ENCODE measurements around the gene CPTP. TPM values are rescaled to one million over a fixed set of nuclear protein-coding genes. Genes with fewer than 3 reads are reported as not detected.

CPTP gene
- total and polyA plus RNA-seq, 2 of the 13 experiments (the other 11 are each of a cell fraction or from before 2014, with no cell fraction given) = 5.5 to 9.3 TPM

DNA sequence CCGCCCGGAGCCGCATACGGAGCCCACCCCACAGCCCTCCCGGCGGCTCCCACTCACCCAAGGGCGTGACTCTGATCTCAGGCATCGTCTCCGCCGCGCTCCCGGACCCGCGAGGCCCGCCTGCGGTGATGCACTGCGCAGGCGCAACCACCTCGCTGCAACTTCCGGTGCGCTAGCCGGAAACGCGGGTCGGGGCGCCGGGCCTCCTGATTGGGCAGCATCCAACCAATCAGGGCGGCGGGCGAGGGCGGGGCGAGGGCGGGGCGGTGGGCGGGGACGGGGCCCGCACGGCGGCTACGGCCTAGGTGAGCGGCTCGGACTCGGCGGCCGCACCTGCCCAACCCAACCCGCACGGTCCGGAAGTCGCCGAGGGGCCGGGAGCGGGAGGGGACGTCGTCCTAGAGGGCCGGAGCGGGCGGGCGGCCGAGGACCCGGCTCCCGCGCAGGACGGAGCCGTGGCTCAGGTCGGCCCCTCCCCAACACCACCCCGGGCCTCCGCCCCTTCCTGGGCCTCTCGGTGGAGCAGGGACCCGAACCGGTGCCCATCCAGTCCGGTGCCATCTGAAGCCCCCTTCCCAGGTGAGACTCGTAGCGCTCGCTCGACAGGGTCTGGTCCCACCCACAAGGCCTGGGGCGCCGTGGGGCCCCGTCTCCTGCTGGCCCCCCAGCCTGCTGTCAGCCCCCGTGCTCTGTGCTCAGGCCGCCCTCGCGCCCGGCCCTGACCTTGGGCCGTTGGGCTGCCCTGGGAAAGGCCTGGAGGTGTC, at the start of gene CPTP, which contains the start of gene INTS11 (continued):
- TF ChIP-seq SOX6 (IDR thresholded peaks at IDR 0.05) (no peak), SOX6 (CRISPR knock-in tag; IDR thresholded peaks at IDR 0.05) (peak; percentile 34; the same call in 1 of the 2 replicates), ZNF552 (CRISPR knock-in tag; IDR thresholded peaks at IDR 0.05; ENCODE audit: borderline replicate concordance) (no peak), POGZ (CRISPR knock-in tag; IDR thresholded peaks at IDR 0.05) (no peak), KDM2A (CRISPR knock-in tag; IDR thresholded peaks at IDR 0.05; ENCODE audit: borderline replicate concordance, low read depth) (peak; percentile 44), HOXA5 (CRISPR knock-in tag; IDR thresholded peaks at IDR 0.05) (no peak), PPARG (CRISPR knock-in tag; conservative IDR thresholded peaks at IDR 0.05) (0 out of 2 replicates have a peak, but pooled peaks have one; percentile 11), SP140L (CRISPR knock-in tag; IDR thresholded peaks at IDR 0.05; ENCODE audit: borderline replicate concordance) (no peak), ZNF724P (CRISPR knock-in tag; IDR thresholded peaks at IDR 0.05; ENCODE audit: borderline replicate concordance) (0 out of 2 replicates have a peak, but pooled peaks have one; percentile 59), ZFY (CRISPR knock-in tag; IDR thresholded peaks at IDR 0.05) (peak; percentile 94), ZNF207 (IDR thresholded peaks at IDR 0.05; ENCODE audit: borderline replicate concordance) (no peak), FOSL2 (CRISPR knock-in tag; IDR thresholded peaks at IDR 0.05) (peak; percentile 12; the same call in 1 of the 2 replicates), ELF1 (CRISPR knock-in tag; IDR thresholded peaks at IDR 0.05) (peak; percentile 73), ELF3 (CRISPR knock-in tag; IDR thresholded peaks at IDR 0.05) (no peak)
- TF ChIP-seq, protein P1, sequence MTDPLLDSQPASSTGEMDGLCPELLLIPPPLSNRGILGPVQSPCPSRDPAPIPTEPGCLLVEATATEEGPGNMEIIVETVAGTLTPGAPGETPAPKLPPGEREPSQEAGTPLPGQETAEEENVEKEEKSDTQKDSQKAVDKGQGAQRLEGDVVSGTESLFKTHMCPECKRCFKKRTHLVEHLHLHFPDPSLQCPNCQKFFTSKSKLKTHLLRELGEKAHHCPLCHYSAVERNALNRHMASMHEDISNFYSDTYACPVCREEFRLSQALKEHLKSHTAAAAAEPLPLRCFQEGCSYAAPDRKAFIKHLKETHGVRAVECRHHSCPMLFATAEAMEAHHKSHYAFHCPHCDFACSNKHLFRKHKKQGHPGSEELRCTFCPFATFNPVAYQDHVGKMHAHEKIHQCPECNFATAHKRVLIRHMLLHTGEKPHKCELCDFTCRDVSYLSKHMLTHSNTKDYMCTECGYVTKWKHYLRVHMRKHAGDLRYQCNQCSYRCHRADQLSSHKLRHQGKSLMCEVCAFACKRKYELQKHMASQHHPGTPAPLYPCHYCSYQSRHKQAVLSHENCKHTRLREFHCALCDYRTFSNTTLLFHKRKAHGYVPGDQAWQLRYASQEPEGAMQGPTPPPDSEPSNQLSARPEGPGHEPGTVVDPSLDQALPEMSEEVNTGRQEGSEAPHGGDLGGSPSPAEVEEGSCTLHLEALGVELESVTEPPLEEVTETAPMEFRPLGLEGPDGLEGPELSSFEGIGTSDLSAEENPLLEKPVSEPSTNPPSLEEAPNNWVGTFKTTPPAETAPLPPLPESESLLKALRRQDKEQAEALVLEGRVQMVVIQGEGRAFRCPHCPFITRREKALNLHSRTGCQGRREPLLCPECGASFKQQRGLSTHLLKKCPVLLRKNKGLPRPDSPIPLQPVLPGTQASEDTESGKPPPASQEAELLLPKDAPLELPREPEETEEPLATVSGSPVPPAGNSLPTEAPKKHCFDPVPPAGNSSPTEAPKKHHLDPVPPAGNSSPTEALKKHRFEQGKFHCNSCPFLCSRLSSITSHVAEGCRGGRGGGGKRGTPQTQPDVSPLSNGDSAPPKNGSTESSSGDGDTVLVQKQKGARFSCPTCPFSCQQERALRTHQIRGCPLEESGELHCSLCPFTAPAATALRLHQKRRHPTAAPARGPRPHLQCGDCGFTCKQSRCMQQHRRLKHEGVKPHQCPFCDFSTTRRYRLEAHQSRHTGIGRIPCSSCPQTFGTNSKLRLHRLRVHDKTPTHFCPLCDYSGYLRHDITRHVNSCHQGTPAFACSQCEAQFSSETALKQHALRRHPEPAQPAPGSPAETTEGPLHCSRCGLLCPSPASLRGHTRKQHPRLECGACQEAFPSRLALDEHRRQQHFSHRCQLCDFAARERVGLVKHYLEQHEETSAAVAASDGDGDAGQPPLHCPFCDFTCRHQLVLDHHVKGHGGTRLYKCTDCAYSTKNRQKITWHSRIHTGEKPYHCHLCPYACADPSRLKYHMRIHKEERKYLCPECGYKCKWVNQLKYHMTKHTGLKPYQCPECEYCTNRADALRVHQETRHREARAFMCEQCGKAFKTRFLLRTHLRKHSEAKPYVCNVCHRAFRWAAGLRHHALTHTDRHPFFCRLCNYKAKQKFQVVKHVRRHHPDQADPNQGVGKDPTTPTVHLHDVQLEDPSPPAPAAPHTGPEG (CRISPR knock-in tag; IDR thresholded peaks at IDR 0.05) = peak; percentile 97
- TF ChIP-seq, protein P2, sequence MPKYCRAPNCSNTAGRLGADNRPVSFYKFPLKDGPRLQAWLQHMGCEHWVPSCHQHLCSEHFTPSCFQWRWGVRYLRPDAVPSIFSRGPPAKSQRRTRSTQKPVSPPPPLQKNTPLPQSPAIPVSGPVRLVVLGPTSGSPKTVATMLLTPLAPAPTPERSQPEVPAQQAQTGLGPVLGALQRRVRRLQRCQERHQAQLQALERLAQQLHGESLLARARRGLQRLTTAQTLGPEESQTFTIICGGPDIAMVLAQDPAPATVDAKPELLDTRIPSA (CRISPR knock-in tag; IDR thresholded peaks at IDR 0.05; ENCODE audit: borderline replicate concordance) = peak; percentile 89; the same call in 1 of the 2 replicates
- TF ChIP-seq, protein P3, sequence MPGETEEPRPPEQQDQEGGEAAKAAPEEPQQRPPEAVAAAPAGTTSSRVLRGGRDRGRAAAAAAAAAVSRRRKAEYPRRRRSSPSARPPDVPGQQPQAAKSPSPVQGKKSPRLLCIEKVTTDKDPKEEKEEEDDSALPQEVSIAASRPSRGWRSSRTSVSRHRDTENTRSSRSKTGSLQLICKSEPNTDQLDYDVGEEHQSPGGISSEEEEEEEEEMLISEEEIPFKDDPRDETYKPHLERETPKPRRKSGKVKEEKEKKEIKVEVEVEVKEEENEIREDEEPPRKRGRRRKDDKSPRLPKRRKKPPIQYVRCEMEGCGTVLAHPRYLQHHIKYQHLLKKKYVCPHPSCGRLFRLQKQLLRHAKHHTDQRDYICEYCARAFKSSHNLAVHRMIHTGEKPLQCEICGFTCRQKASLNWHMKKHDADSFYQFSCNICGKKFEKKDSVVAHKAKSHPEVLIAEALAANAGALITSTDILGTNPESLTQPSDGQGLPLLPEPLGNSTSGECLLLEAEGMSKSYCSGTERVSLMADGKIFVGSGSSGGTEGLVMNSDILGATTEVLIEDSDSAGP (CRISPR knock-in tag; IDR thresholded peaks at IDR 0.05; ENCODE audit: borderline replicate concordance) = peak; percentile 41; the same call in 1 of the 2 replicates
- TF ChIP-seq, protein P4, sequence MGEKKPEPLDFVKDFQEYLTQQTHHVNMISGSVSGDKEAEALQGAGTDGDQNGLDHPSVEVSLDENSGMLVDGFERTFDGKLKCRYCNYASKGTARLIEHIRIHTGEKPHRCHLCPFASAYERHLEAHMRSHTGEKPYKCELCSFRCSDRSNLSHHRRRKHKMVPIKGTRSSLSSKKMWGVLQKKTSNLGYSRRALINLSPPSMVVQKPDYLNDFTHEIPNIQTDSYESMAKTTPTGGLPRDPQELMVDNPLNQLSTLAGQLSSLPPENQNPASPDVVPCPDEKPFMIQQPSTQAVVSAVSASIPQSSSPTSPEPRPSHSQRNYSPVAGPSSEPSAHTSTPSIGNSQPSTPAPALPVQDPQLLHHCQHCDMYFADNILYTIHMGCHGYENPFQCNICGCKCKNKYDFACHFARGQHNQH (CRISPR knock-in tag; IDR thresholded peaks at IDR 0.05) = peak; percentile 46; the same call in 1 of the 2 replicates
- TF ChIP-seq, protein P5, sequence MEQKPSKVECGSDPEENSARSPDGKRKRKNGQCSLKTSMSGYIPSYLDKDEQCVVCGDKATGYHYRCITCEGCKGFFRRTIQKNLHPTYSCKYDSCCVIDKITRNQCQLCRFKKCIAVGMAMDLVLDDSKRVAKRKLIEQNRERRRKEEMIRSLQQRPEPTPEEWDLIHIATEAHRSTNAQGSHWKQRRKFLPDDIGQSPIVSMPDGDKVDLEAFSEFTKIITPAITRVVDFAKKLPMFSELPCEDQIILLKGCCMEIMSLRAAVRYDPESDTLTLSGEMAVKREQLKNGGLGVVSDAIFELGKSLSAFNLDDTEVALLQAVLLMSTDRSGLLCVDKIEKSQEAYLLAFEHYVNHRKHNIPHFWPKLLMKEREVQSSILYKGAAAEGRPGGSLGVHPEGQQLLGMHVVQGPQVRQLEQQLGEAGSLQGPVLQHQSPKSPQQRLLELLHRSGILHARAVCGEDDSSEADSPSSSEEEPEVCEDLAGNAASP (CRISPR knock-in tag; IDR thresholded peaks at IDR 0.05; ENCODE audit: borderline replicate concordance) = peak; percentile 41; the same call in 1 of the 2 replicates
